ENCODE data around the gene HPSE2.

HPSE2 gene

DNA sequence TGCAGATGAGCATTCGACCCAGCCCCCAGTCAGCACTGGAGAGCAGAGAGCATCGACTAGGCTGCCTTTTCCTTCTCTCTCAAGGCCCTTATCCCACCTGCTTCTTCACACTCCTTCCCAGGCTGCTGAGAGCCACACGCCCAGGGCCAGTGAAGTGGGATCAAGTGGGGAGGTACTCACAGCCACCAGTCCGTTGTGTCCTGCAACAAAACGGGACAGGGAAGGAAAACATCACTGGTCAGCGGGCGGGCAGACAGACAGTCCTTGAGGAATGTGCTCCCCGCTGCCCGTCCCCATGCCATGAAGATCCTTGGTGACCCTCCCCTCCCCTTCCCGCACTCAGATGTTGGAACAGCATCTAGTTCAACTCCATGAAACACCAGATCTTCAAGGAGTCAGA is 824.9 kb downstream of the HPSE2 start:
- Histone ChIP-seq H3K36me3 (ENCODE audit: insufficient read depth, low read length) (peaks cover 5% of the 10 kb centered on the region), H3K4me1 (ENCODE audit: insufficient read depth, low read length) (peaks cover 22% of the 10 kb centered on the region), H3K27me3 (ENCODE audit: control insufficient read depth in 1 of 2, insufficient read depth in 2 of 2, low read length in 2 of 2) (no peaks in the 10 kb centered on the region), H3K9me3 (ENCODE audit: low read length) (no peaks in the 10 kb centered on the region), H3K27ac (ENCODE audit: low read depth, low read length) (no peak overlapping the region), H3K4me3 (ENCODE audit: low read depth in 1 of 2, low read length in 2 of 2) (no peak overlapping the region), H3K9ac (ENCODE audit: low read length) (no peak overlapping the region)

GRCh38 chr10:98410135-98410743 is 825.4 kb downstream of the HPSE2 start:
- Histone ChIP-seq H3K4me1 (ENCODE audit: insufficient read depth, low read length) (peaks cover 22% of the 10 kb centered on the region), H3K9ac (ENCODE audit: low read length) (no peak overlapping the region), H3K27me3 (ENCODE audit: control insufficient read depth in 1 of 2, insufficient read depth in 2 of 2, low read length in 2 of 2) (no peaks in the 10 kb centered on the region), H3K36me3 (ENCODE audit: insufficient read depth, low read length) (peaks cover 5% of the 10 kb centered on the region), H3K27ac (ENCODE audit: low read depth, low read length) (no peak overlapping the region), H3K9me3 (ENCODE audit: low read length) (no peaks in the 10 kb centered on the region), H3K4me3 (ENCODE audit: low read depth in 1 of 2, low read length in 2 of 2) (no peak overlapping the region)

GRCh38 chr10:98408799-98409198 is 826.9 kb downstream of the HPSE2 start:
- Histone ChIP-seq H3K9ac (ENCODE audit: low read length) (no peak overlapping the region), H3K9me3 (ENCODE audit: low read length) (no peaks in the 10 kb centered on the region), H3K36me3 (ENCODE audit: insufficient read depth, low read length) (peaks cover 5% of the 10 kb centered on the region), H3K4me1 (ENCODE audit: insufficient read depth, low read length) (peaks cover 21% of the 10 kb centered on the region), H3K27ac (ENCODE audit: low read depth, low read length) (no peak overlapping the region), H3K4me3 (ENCODE audit: low read depth in 1 of 2, low read length in 2 of 2) (no peak overlapping the region), H3K27me3 (ENCODE audit: control insufficient read depth in 1 of 2, insufficient read depth in 2 of 2, low read length in 2 of 2) (no peaks in the 10 kb centered on the region)

DNA sequence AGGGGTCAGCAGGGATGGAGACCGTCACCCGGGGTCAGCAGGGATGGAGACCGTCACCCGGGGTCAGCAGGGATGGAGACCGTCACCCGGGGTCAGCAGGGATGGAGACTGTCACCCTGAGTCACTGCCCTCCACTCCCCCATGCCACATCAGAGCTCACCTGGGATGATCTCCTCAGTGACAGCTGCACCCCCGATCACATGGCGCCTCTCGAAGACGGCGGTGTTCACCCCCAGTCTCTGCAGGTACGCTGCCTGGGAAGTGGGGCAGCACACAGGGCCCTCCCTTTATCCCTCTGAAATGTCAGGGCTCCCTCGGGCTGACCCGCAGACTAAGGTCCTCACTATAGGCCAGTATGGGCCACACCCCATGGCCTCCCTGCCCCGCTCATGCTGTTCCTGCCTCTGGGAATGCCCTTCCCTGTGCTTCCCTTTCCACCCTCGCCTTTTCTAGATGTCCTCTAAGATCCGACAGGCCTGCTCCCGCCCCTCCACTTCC is 827.9 kb downstream of the HPSE2 start:
- peaks cover 21% of the 10 kb centered on the region for H3K4me1 ChIP-seq (ENCODE audit: insufficient read depth, low read length)
- no peaks in the 10 kb centered on the region for H3K9me3 ChIP-seq (ENCODE audit: low read length)
- H3K27me3 ChIP-seq (ENCODE audit: control insufficient read depth in 1 of 2, insufficient read depth in 2 of 2, low read length in 2 of 2): no peaks in the 10 kb centered on the region
- H3K27ac ChIP-seq (ENCODE audit: low read depth, low read length): no peak overlapping the region
- peaks cover 10% of the 10 kb centered on the region for H3K36me3 ChIP-seq (ENCODE audit: insufficient read depth, low read length)
- H3K4me3 ChIP-seq (ENCODE audit: low read depth in 1 of 2, low read length in 2 of 2): no peak overlapping the region
- no peak overlapping the region for H3K9ac ChIP-seq (ENCODE audit: low read length)

Measured in muscle layer of colon (tissue), 2 donors.